Liver (tissue), 9 donors: Measurements from ENCODE around the gene KRT222. TPM values are rescaled to one million over a fixed set of nuclear protein-coding genes. Genes with fewer than 3 reads are reported as not detected.

Source experiments
- DNase-seq: peaks from one replicate; pipeline ENCODE4 v3.0.0-alpha.2; 2017; ENCODE audit warnings: low spot score
- H3K27ac ChIP-seq, 2 donors: one replicate each; pipeline ENCODE4 v1.7.0; 2013; ENCODE audit warnings: inconsistent platforms in 2 of 2, low read length in 2 of 2, control low read depth in 1 of 2, low read depth in 1 of 2, mild to moderate bottlenecking in 1 of 2
- H3K27me3 ChIP-seq, 4 donors: one replicate each; pipeline versions ENCODE4 v1.6.1 to v1.7.0; 2013; ENCODE audit warnings: low read length in 3 of 4, inconsistent platforms in 1 of 4, mild to moderate bottlenecking in 1 of 4, moderate library complexity in 1 of 4; ENCODE audit not compliant: control insufficient read depth in 4 of 4, insufficient read depth in 4 of 4
- H3K36me3 ChIP-seq, 4 donors: one replicate each; pipeline versions ENCODE4 v1.6.1 to v1.7.0; 2013; ENCODE audit warnings: low read length in 3 of 4, mild to moderate bottlenecking in 3 of 4, low read depth in 1 of 4, moderate library complexity in 1 of 4; ENCODE audit not compliant: control insufficient read depth in 4 of 4, insufficient read depth in 3 of 4
- H3K4me1 ChIP-seq, 4 donors: one replicate each; pipeline versions ENCODE4 v1.6.1 to v1.7.0; 2013; ENCODE audit warnings: low read length in 3 of 4, mild to moderate bottlenecking in 3 of 4, moderate library complexity in 1 of 4; ENCODE audit not compliant: control insufficient read depth in 4 of 4, insufficient read depth in 4 of 4
- H3K4me3 ChIP-seq, 3 donors: one replicate each; pipeline versions ENCODE4 v1.6.1 to v1.7.0; 2013; ENCODE audit warnings: low read length in 3 of 3, control low read depth in 1 of 3, low read depth in 1 of 3, mild to moderate bottlenecking in 1 of 3
- H3K9ac ChIP-seq, 2 donors: one replicate each; pipeline ENCODE4 v1.7.0; 2013; ENCODE audit warnings: low read length in 2 of 2, mild to moderate bottlenecking in 2 of 2, moderate library complexity in 2 of 2, control low read depth in 1 of 2, low read depth in 1 of 2
- H3K9me3 ChIP-seq, 4 donors: one replicate each; pipeline versions ENCODE4 v1.6.1 to v1.7.0; 2013; ENCODE audit warnings: low read length in 3 of 4; ENCODE audit not compliant: control insufficient read depth in 4 of 4
- EGR1 ChIP-seq, 2 donors: IDR thresholded peaks; 2 replicates each; pipeline ENCODE4 v1.6.1; 2016 to 2018; ENCODE audit warnings: antibody characterized with exemption in 2 of 2, low read depth in 2 of 2
- FOXA1 ChIP-seq: IDR thresholded peaks from 2 replicates; pipeline ENCODE4 v1.6.1; 2016; ENCODE audit warnings: antibody characterized with exemption
- FOXA2 ChIP-seq: IDR thresholded peaks from 2 replicates; pipeline ENCODE4 v1.6.1; 2016; ENCODE audit warnings: antibody characterized with exemption
- GABPA ChIP-seq, 2 donors: IDR thresholded peaks in 1 of 2; conservative IDR thresholded peaks in 1 of 2; 2 replicates each; pipeline ENCODE4 v1.6.1; 2016; ENCODE audit warnings: antibody characterized with exemption in 2 of 2, mild to moderate bottlenecking in 1 of 2, moderate library complexity in 1 of 2
- HNF4A ChIP-seq, 2 donors: conservative IDR thresholded peaks; 2 replicates each; pipeline ENCODE4 v1.6.1; 2016; ENCODE audit warnings: antibody characterized with exemption in 2 of 2, mild to moderate bottlenecking in 2 of 2
- HNF4G ChIP-seq: IDR thresholded peaks from 2 replicates; pipeline ENCODE4 v1.6.1; 2016; ENCODE audit warnings: antibody characterized with exemption
- JUND ChIP-seq, 2 donors: IDR thresholded peaks; 2 replicates each; pipeline ENCODE4 v1.6.1; 2016; ENCODE audit warnings: antibody characterized with exemption in 2 of 2
- NR2F2 ChIP-seq: IDR thresholded peaks from 2 replicates; pipeline ENCODE4 v1.6.1; 2016; ENCODE audit warnings: antibody characterized with exemption
- RAD21 ChIP-seq, 2 donors: IDR thresholded peaks; 2 replicates each; pipeline ENCODE4 v1.6.1; 2016; ENCODE audit warnings: antibody characterized with exemption in 2 of 2, mild to moderate bottlenecking in 2 of 2
- TAF1 ChIP-seq: conservative IDR thresholded peaks from 2 replicates; pipeline ENCODE4 v1.6.1; 2016; ENCODE audit warnings: antibody characterized with exemption, mild to moderate bottlenecking
- YY1 ChIP-seq: IDR thresholded peaks from 2 replicates; pipeline ENCODE4 v1.6.1; 2016; ENCODE audit warnings: antibody characterized with exemption, mild to moderate bottlenecking
- ZBTB33 ChIP-seq: IDR thresholded peaks from 2 replicates; pipeline ENCODE4 v1.6.1; 2016; ENCODE audit warnings: antibody characterized with exemption
- WGBS: extraction: QIAGEN DNeasy Blood & Tissue Kit; methylation state at CpG from one replicate; pipeline ENCODE4 v1.1.7; 2013; 5-methylcytosine and 5-hydroxymethylcytosine counted together
- polyA plus RNA-seq, 2 donors: library from polyadenylated mRNA; stranded (reverse) in 1 of 2; unstranded in 1 of 2; fragments of 200-250 nt in 1 of 2; fragments of >200 nt in 1 of 2; fragmentation: Nextera tagmentation in 1 of 2; extraction: Ambion mirVana in 1 of 2; gene quantifications; one replicate each; pipeline versions ENCODE4 v1.2.1 to v1.2.3, GENCODE V29; 2013 to 2015
- total RNA-seq, 2 donors: library from RNA; depleted of rRNA; stranded (reverse); fragments of >200 nt; gene quantifications; one replicate each; pipeline ENCODE4 v1.2.3, GENCODE V29; 2014
- TF ChIP-seq, protein P1 (sequence below): IDR thresholded peaks from 2 replicates; pipeline ENCODE4 v1.6.1; 2016; ENCODE audit warnings: antibody characterized with exemption
- TF ChIP-seq, protein P2 (sequence below): IDR thresholded peaks from 2 replicates; pipeline ENCODE4 v1.6.1; 2016; ENCODE audit warnings: antibody characterized with exemption
- TF ChIP-seq, protein P3 (sequence below): IDR thresholded peaks from 2 replicates; pipeline ENCODE4 v1.6.1; 2016; ENCODE audit warnings: antibody characterized with exemption, mild to moderate bottlenecking
- donor health status: healthy.
- donor health status: healthy.
- donor health status: healthy.
- donor health status: healthy.
- donor health status: healthy.

KRT222 gene
- total and polyA plus RNA-seq, 4 donors = 1.9 to 5.6 (median 2.9) TPM

DNA sequence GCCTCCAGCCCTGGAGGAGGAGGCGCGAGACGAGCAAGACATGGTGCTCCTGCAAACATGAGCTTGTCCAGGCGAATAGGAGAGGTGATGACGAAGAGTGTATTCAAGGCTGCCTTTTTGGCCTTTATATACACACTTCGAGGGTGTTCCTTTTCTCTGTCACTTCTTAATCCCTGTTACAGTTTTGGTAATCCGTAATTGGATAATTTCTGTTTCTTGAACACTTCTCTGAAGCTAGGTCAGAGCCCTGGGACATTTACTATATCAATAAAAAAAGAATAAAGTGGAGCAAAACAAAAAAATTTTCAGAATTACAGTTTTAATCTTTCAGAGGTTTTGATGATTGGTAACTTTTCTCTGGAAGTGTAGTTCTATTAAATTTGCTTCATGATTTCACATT is 38.7 kb upstream of the KRT222 start, which contains the start of gene KRT24:
KRT24 (minus strand) TSS at position 101 of the 400 bp plus-strand sequence; CDS start at position 42, 59 bp downstream.
- Histone ChIP-seq H3K9ac (no peak within 1 kb of the TSS), H3K36me3 (no peaks in the 10 kb centered on the region), H3K4me3 (no peak within 1 kb of the TSS), H3K9me3 (no peaks in the 10 kb centered on the region), H3K4me1 (peaks cover 0 to 1% (median 0%) of the 10 kb centered on the region in 4 donors), H3K27me3 (no peaks in the 10 kb centered on the region), H3K27ac (no peak within 1 kb of the TSS)
- no peak for DNase-seq
- WGBS = 83% methylated on average over 7 of the region's 7 CpGs
- TF ChIP-seq, protein P1, sequence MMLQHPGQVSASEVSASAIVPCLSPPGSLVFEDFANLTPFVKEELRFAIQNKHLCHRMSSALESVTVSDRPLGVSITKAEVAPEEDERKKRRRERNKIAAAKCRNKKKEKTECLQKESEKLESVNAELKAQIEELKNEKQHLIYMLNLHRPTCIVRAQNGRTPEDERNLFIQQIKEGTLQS = no peak
- TF ChIP-seq EGR1 (IDR thresholded peaks at IDR 0.05; ENCODE audit: low read depth in 2 of 2) (no peak), YY1 (no peak), RAD21 (IDR thresholded peaks at IDR 0.05) (no peak)

GRCh38 chr17:40702271-40702670 is 37.3 kb upstream of the KRT222 start:
- no peak for DNase-seq
- no peak overlapping the region for H3K9ac ChIP-seq
- H3K4me1 ChIP-seq = peaks cover 0 to 2% (median 2%) of the 10 kb centered on the region in 4 donors
- no peaks in the 10 kb centered on the region for H3K36me3 ChIP-seq
- TF ChIP-seq, protein P2, sequence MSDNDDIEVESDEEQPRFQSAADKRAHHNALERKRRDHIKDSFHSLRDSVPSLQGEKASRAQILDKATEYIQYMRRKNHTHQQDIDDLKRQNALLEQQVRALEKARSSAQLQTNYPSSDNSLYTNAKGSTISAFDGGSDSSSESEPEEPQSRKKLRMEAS = no peak
- no peak for TF ChIP-seq TAF1
- no peak for TF ChIP-seq JUND (IDR thresholded peaks at IDR 0.05)
- TF ChIP-seq FOXA2 = no peak
- no peak for TF ChIP-seq HNF4G
- TF ChIP-seq HNF4A (conservative IDR thresholded peaks at IDR 0.05) = no peak
- TF ChIP-seq, protein P3, sequence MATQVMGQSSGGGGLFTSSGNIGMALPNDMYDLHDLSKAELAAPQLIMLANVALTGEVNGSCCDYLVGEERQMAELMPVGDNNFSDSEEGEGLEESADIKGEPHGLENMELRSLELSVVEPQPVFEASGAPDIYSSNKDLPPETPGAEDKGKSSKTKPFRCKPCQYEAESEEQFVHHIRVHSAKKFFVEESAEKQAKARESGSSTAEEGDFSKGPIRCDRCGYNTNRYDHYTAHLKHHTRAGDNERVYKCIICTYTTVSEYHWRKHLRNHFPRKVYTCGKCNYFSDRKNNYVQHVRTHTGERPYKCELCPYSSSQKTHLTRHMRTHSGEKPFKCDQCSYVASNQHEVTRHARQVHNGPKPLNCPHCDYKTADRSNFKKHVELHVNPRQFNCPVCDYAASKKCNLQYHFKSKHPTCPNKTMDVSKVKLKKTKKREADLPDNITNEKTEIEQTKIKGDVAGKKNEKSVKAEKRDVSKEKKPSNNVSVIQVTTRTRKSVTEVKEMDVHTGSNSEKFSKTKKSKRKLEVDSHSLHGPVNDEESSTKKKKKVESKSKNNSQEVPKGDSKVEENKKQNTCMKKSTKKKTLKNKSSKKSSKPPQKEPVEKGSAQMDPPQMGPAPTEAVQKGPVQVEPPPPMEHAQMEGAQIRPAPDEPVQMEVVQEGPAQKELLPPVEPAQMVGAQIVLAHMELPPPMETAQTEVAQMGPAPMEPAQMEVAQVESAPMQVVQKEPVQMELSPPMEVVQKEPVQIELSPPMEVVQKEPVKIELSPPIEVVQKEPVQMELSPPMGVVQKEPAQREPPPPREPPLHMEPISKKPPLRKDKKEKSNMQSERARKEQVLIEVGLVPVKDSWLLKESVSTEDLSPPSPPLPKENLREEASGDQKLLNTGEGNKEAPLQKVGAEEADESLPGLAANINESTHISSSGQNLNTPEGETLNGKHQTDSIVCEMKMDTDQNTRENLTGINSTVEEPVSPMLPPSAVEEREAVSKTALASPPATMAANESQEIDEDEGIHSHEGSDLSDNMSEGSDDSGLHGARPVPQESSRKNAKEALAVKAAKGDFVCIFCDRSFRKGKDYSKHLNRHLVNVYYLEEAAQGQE = no peak
- TF ChIP-seq NR2F2 = no peak
- TF ChIP-seq YY1 = no peak
- no peaks in the 10 kb centered on the region for H3K27me3 ChIP-seq
- no peak overlapping the region for H3K27ac ChIP-seq
- no peaks in the 10 kb centered on the region for H3K9me3 ChIP-seq
- no peak overlapping the region for H3K4me3 ChIP-seq
- WGBS = 90% methylated on average over 3 of the region's 3 CpGs

- no peak for DNase-seq
- WGBS = 74% methylated on average over 5 of the region's 5 CpGs
Measured at GRCh38 chr17:40699853-40700252, 34.9 kb upstream of the KRT222 start.

More at GRCh38 chr17:40699853-40700252, 34.9 kb upstream of the KRT222 start:
- no peak overlapping the region for H3K27ac ChIP-seq
- no peak overlapping the region for H3K4me3 ChIP-seq
- H3K9me3 ChIP-seq = no peaks in the 10 kb centered on the region
- TF ChIP-seq GABPA (IDR thresholded peaks at IDR 0.05 in 1 of 2, conservative IDR thresholded peaks at IDR 0.05 in 1 of 2) (no peak), JUND (IDR thresholded peaks at IDR 0.05) (no peak), RAD21 (IDR thresholded peaks at IDR 0.05) (no peak), HNF4A (conservative IDR thresholded peaks at IDR 0.05) (no peak), TAF1 (no peak), YY1 (no peak), EGR1 (IDR thresholded peaks at IDR 0.05; ENCODE audit: low read depth in 2 of 2) (no peak), FOXA1 (no peak), ZBTB33 (no peak), HNF4G (no peak), NR2F2 (no peak)
- TF ChIP-seq, protein P1 = no peak
- TF ChIP-seq, protein P2 = no peak
- TF ChIP-seq, protein P3 = no peak
- no peaks in the 10 kb centered on the region for H3K27me3 ChIP-seq
- no peak overlapping the region for H3K9ac ChIP-seq
- peaks cover 7 to 22% (median 16%) of the 10 kb centered on the region in 4 donors for H3K4me1 ChIP-seq
- no peaks in the 10 kb centered on the region for H3K36me3 ChIP-seq
